ENCODE results near the gene THADA. TPM values are rescaled to one million over a fixed set of nuclear protein-coding genes. Genes with fewer than 3 reads are reported as not detected.

THADA gene
- total RNA-seq, 2 experiments from 2014 or later = 31.2 to 32.3 TPM

DNA sequence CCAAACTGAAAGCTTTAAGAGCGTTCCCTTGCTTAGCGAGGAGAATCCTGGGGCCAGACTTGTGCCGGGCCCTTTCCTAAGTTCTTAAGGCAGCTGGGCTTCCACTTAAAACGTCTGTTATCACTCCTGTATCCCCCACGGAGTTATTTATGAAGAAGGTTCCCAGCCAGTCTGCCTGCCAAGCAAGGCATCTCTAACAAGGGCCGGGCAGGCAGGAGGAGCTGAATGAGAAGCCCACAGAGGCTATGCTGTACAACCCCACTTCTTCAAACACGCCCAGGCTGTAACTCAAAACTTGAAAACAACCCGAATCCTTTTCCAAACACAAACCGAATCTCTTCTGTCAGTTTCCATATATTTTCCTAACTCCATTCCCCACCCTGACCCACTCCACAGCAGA lies 330.4 kb downstream of the THADA start:
- no peak for DNase-seq (ENCODE audit: low spot score)
- no peak overlapping the region for H2AFZ ChIP-seq (ENCODE audit: low read length)
- no peak for TF ChIP-seq EZH2phosphoT487 (IDR thresholded peaks at IDR 0.05; ENCODE audit: borderline replicate concordance, low read depth, low read length)
- TF ChIP-seq, protein P1, sequence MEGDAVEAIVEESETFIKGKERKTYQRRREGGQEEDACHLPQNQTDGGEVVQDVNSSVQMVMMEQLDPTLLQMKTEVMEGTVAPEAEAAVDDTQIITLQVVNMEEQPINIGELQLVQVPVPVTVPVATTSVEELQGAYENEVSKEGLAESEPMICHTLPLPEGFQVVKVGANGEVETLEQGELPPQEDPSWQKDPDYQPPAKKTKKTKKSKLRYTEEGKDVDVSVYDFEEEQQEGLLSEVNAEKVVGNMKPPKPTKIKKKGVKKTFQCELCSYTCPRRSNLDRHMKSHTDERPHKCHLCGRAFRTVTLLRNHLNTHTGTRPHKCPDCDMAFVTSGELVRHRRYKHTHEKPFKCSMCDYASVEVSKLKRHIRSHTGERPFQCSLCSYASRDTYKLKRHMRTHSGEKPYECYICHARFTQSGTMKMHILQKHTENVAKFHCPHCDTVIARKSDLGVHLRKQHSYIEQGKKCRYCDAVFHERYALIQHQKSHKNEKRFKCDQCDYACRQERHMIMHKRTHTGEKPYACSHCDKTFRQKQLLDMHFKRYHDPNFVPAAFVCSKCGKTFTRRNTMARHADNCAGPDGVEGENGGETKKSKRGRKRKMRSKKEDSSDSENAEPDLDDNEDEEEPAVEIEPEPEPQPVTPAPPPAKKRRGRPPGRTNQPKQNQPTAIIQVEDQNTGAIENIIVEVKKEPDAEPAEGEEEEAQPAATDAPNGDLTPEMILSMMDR (conservative IDR thresholded peaks at IDR 0.05; ENCODE audit: low read length) = no peak
- H3K79me2 ChIP-seq (ENCODE audit: insufficient read depth, low read depth, low read length) = no peaks in the 10 kb centered on the region
- ChIA-PET POLR2A (interaction anchor here (0.6 kb wide), 1 partner anchor 314 kb away, joined by 3 read pairs; no protein-coding TSS in a partner anchor), CTCF (ENCODE audit: unreplicated experiment) (no interaction called here)
- no peaks in the 10 kb centered on the region for H3K4me1 ChIP-seq (ENCODE audit: insufficient read depth, low read length, poor library complexity, severe bottlenecking)
- H3K36me3 ChIP-seq (ENCODE audit: insufficient read depth, low read length) = no peaks in the 10 kb centered on the region
- no peaks in the 10 kb centered on the region for H4K20me1 ChIP-seq (ENCODE audit: insufficient read depth, low read length)
- no peaks in the 10 kb centered on the region for H3K9me2 ChIP-seq (ENCODE audit: insufficient read depth, low read length)
- no TSS peak for BruUV-seq (replicated peaks)
- H3K9me3 ChIP-seq (ENCODE audit: low read length) = no peaks in the 10 kb centered on the region
- intact Hi-C loops (cut with micrococcal nuclease; ENCODE audit: unreplicated experiment) = no loop called here
- no peak overlapping the region for H3K4me3 ChIP-seq (ENCODE audit: low read depth, low read length, poor library complexity, severe bottlenecking)
- no peak overlapping the region for H3K27ac ChIP-seq (ENCODE audit: low read depth, low read length, poor library complexity, severe bottlenecking)
- no peak overlapping the region for H3K4me2 ChIP-seq (ENCODE audit: low read length)

DNA sequence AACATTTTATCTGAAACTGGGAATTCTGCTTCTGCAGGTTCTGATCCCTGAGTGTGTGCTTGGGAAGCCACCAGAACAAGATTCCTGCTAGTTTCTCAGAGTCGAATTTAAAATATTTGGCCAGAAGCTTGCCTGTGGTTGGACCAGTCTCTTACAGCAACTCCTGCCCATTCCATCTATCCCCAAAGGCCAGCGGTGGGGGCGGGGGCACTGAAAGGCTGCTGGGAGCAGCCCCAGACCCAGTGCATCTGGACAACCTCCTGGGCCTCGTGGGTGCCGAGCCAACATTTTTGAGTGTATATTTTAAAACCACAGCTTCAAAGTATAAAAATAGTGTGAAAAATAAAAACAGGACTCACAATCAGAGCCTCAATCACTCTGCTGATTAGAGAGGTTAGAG lies 330.8 kb downstream of the THADA start:
- TF ChIP-seq EZH2phosphoT487 (IDR thresholded peaks at IDR 0.05; ENCODE audit: borderline replicate concordance, low read depth, low read length) = no peak
- H3K4me2 ChIP-seq (ENCODE audit: low read length) = no peak overlapping the region
- ChIA-PET CTCF (ENCODE audit: unreplicated experiment) (no interaction called here), POLR2A (no interaction called here)
- no peak overlapping the region for H3K4me3 ChIP-seq (ENCODE audit: low read depth, low read length, poor library complexity, severe bottlenecking)
- intact Hi-C loops (cut with micrococcal nuclease; ENCODE audit: unreplicated experiment) = no loop called here
- H3K9me3 ChIP-seq (ENCODE audit: low read length) = no peaks in the 10 kb centered on the region
- no peaks in the 10 kb centered on the region for H3K36me3 ChIP-seq (ENCODE audit: insufficient read depth, low read length)
- no peaks in the 10 kb centered on the region for H3K4me1 ChIP-seq (ENCODE audit: insufficient read depth, low read length, poor library complexity, severe bottlenecking)
- no peaks in the 10 kb centered on the region for H3K79me2 ChIP-seq (ENCODE audit: insufficient read depth, low read depth, low read length)
- no peak overlapping the region for H2AFZ ChIP-seq (ENCODE audit: low read length)
- H4K20me1 ChIP-seq (ENCODE audit: insufficient read depth, low read length) = no peaks in the 10 kb centered on the region
- BruUV-seq (replicated peaks) = no TSS peak
- no peaks in the 10 kb centered on the region for H3K9me2 ChIP-seq (ENCODE audit: insufficient read depth, low read length)
- H3K27ac ChIP-seq (ENCODE audit: low read depth, low read length, poor library complexity, severe bottlenecking) = no peak overlapping the region
- DNase-seq (ENCODE audit: low spot score) = no peak

DNA sequence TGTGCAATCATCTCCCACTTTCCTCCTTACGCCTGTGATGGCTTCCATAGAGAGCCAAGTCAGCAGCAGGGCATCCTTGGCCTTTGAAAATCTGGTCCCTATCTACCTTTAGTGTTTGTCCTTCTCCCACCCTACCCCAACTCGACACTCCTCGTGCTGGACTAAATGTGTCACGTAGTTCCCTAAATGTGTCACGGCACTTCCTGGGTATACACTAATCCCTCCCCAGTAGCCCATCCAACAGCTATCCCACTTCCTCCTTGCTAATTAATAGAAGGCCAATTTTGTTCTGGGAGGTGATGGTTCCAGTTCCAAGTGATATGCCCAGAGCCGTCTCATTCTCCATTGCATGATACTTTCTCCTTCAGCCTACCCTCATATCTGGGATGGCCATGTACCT lies 332.9 kb downstream of the THADA start:
- Histone ChIP-seq H3K9me2 (ENCODE audit: insufficient read depth, low read length) (no peaks in the 10 kb centered on the region), H3K36me3 (ENCODE audit: insufficient read depth, low read length) (no peaks in the 10 kb centered on the region), H3K4me2 (ENCODE audit: low read length) (no peak overlapping the region), H3K4me1 (ENCODE audit: insufficient read depth, low read length, poor library complexity, severe bottlenecking) (no peaks in the 10 kb centered on the region), H4K20me1 (ENCODE audit: insufficient read depth, low read length) (no peaks in the 10 kb centered on the region), H3K9me3 (ENCODE audit: low read length) (no peaks in the 10 kb centered on the region), H3K27ac (ENCODE audit: low read depth, low read length, poor library complexity, severe bottlenecking) (no peak overlapping the region), H3K79me2 (ENCODE audit: insufficient read depth, low read depth, low read length) (no peaks in the 10 kb centered on the region), H3K4me3 (ENCODE audit: low read depth, low read length, poor library complexity, severe bottlenecking) (no peak overlapping the region), H2AFZ (ENCODE audit: low read length) (no peak overlapping the region)
- ChIA-PET POLR2A (no interaction called here), CTCF (ENCODE audit: unreplicated experiment) (no interaction called here)
- intact Hi-C loops (cut with micrococcal nuclease; ENCODE audit: unreplicated experiment) = no loop called here
- DNase-seq (ENCODE audit: low spot score) = no peak
- no TSS peak for BruUV-seq (replicated peaks)
- TF ChIP-seq, protein P1 (conservative IDR thresholded peaks at IDR 0.05; ENCODE audit: low read length) = no peak
- no peak for TF ChIP-seq EZH2phosphoT487 (IDR thresholded peaks at IDR 0.05; ENCODE audit: borderline replicate concordance, low read depth, low read length)

All from OCI-LY7 (cell line).